HCT116 (cell line): Measurements from ENCODE around the gene ZNF532. TPM values are rescaled to one million over a fixed set of nuclear protein-coding genes. Genes with fewer than 3 reads are reported as not detected.

ENCODE experiments used
- ATAC-seq: fragments of 200-7000 bp; cut with Tn5 transposase; 2 replicates; pipeline ENCODE4 v1.9.1; 2020; ENCODE audit warnings: mild to moderate bottlenecking, moderate library complexity
- BruUV-seq: library from RNA; stranded (reverse); fragments of 400-500 nt; replicated peaks from 2 replicates; lab custom pipeline; 2021; lab: Mats Ljungman, UMichigan
- CTCF ChIA-PET: fragments of 300-600 bp; sonication (Branson Sonifier 250); formaldehyde crosslinking; loops from one replicate; lab custom pipeline; 2021; ENCODE audit warnings: antibody characterized with exemption; lab: Charles Lee
- POLR2A ChIA-PET: fragments of 300-600, 350-600 bp; sonication (Branson Sonifier 250); formaldehyde crosslinking; loops from one replicate; lab custom pipeline; 2021; ENCODE audit warnings: antibody characterized with exemption; lab: Charles Lee
- RAD21 ChIA-PET, 2 experiments: fragments of 300-600 bp; sonication (Branson Sonifier 250); formaldehyde crosslinking; loops; one replicate each; lab custom pipeline; 2023; ENCODE audit warnings: low total read pairs in 2 of 2; ENCODE audit not compliant: uncharacterized antibody in 2 of 2, unreplicated experiment in 2 of 2, low non-redundant PET in 1 of 2; lab: Charles Lee
- DNase-seq: peaks from one replicate; pipeline ENCODE4 v3.0.0-alpha.2; 2010; ENCODE audit warnings: low read depth, low spot score
- H2AFZ ChIP-seq: fragments of 200-600 bp; shearing (Covaris generic), sonication (generic); 2 replicates; pipeline ENCODE4 v1.6.1; 2017; ENCODE audit warnings: low read depth, mixed run types, mixed read lengths, antibody characterized with exemption, low read length; ENCODE audit not compliant: poor library complexity, severe bottlenecking
- H3K27ac ChIP-seq: 2 replicates; pipeline ENCODE4 v1.5.1; 2012; ENCODE audit warnings: low read depth, low read length
- H3K27me3 ChIP-seq: fragments of 200-600 bp; sonication (generic); 2 replicates; pipeline ENCODE4 v1.6.1; 2016; ENCODE audit warnings: mixed run types, low read length, mixed read lengths; ENCODE audit not compliant: insufficient read depth
- H3K36me3 ChIP-seq, 2 experiments: fragments of 200-500 bp in 1 of 2; fragments of 200-600 bp in 1 of 2; sonication (Bioruptor generic) in 1 of 2; sonication (generic) in 1 of 2; 2 replicates each; pipeline versions ENCODE4 v1.5.1 to v1.6.1; 2014 to 2016; ENCODE audit warnings: low read length in 2 of 2, inconsistent platforms in 1 of 2, mixed read lengths in 1 of 2, mixed run types in 1 of 2; ENCODE audit not compliant: insufficient read depth in 2 of 2, control insufficient read depth in 1 of 2
- H3K4me1 ChIP-seq, 2 experiments: fragments of 200-600 bp in 1 of 2; sonication (generic) in 1 of 2; 2 replicates each; pipeline versions ENCODE4 v1.5.1 to v1.6.1; 2012 to 2017; ENCODE audit warnings: low read length in 2 of 2, inconsistent platforms in 1 of 2, mild to moderate bottlenecking in 1 of 2, mixed read lengths in 1 of 2, mixed run types in 1 of 2, moderate library complexity in 1 of 2; ENCODE audit not compliant: insufficient read depth in 2 of 2, control insufficient read depth in 1 of 2
- H3K4me2 ChIP-seq: fragments of 200-600 bp; sonication (generic); 2 replicates; pipeline ENCODE4 v1.6.1; 2017; ENCODE audit warnings: mixed run types, low read length, mixed read lengths
- H3K4me3 ChIP-seq, 2 experiments: fragments of 200-600 bp in 1 of 2; sonication (generic) in 1 of 2; replicated peaks in 1 of 2; 2 replicates each; pipeline ENCODE4 v1.5.1; 2011 to 2016; ENCODE audit warnings: low read length in 2 of 2, control low read depth in 1 of 2, low read depth in 1 of 2, mild to moderate bottlenecking in 1 of 2, mixed read lengths in 1 of 2, mixed run types in 1 of 2
- H3K79me2 ChIP-seq: fragments of 200-600 bp; sonication (generic); 2 replicates; pipeline ENCODE4 v1.6.1; 2017; ENCODE audit warnings: mild to moderate bottlenecking, mixed run types, low read length, moderate library complexity, mixed read lengths; ENCODE audit not compliant: insufficient read depth
- H3K9ac ChIP-seq: fragments of 200-600 bp; sonication (generic); 2 replicates; pipeline ENCODE4 v1.6.1; 2016; ENCODE audit warnings: low read length, mixed read lengths
- H3K9me2 ChIP-seq: fragments of 200-600 bp; sonication (generic), shearing (Covaris generic); 2 replicates; pipeline ENCODE4 v1.6.1; 2017; ENCODE audit warnings: mixed run types, mild to moderate bottlenecking, moderate library complexity; ENCODE audit not compliant: insufficient read depth
- H3K9me3 ChIP-seq, 2 experiments: fragments of 200-500 bp in 1 of 2; fragments of 200-600 bp in 1 of 2; sonication (Bioruptor generic) in 1 of 2; sonication (generic) in 1 of 2; 2 replicates each; pipeline ENCODE4 v1.6.1; 2014 to 2017; ENCODE audit warnings: low read length in 2 of 2, mixed read lengths in 2 of 2, inconsistent platforms in 1 of 2, low read depth in 1 of 2, mild to moderate bottlenecking in 1 of 2, mixed run types in 1 of 2, moderate library complexity in 1 of 2; ENCODE audit not compliant: control insufficient read depth in 1 of 2, insufficient read depth in 1 of 2
- H4K20me1 ChIP-seq: fragments of 200-600 bp; sonication (generic), shearing (Covaris generic); 2 replicates; pipeline ENCODE4 v1.6.1; 2017; ENCODE audit warnings: mixed run types, mild to moderate bottlenecking, moderate library complexity; ENCODE audit not compliant: insufficient read depth
- CBX3 ChIP-seq: IDR thresholded peaks from 2 replicates; pipeline ENCODE4 v1.6.1; 2012; ENCODE audit warnings: low read depth
- CEBPB ChIP-seq: IDR thresholded peaks from 2 replicates; pipeline ENCODE4 v1.6.1; 2012; ENCODE audit warnings: low read depth
- CTCF ChIP-seq, 3 experiments: fragments of 200-600 bp in 1 of 3; sonication (generic) in 1 of 3; IDR thresholded peaks in 2 of 3; conservative IDR thresholded peaks in 1 of 3; 2 replicates each; pipeline ENCODE4 v1.5.1; 2012 to 2017; ENCODE audit warnings: low read depth in 2 of 3, low read length in 2 of 3, antibody characterized with exemption in 1 of 3, borderline replicate concordance in 1 of 3, control low read depth in 1 of 3, mild to moderate bottlenecking in 1 of 3, mixed read lengths in 1 of 3, mixed run types in 1 of 3, moderate library complexity in 1 of 3; ENCODE audit not compliant: insufficient read depth in 1 of 3
- EGR1 ChIP-seq: IDR thresholded peaks from 2 replicates; pipeline ENCODE4 v1.6.1; 2012; ENCODE audit warnings: low read depth
- MAX ChIP-seq: IDR thresholded peaks from 2 replicates; pipeline ENCODE4 v1.6.1; 2012
- POLR2AphosphoS5 ChIP-seq: IDR thresholded peaks from 2 replicates; pipeline ENCODE4 v1.6.1; 2011; ENCODE audit warnings: mild to moderate bottlenecking, low read depth, low read length, moderate library complexity
- RAD21 ChIP-seq: IDR thresholded peaks from 2 replicates; pipeline ENCODE4 v1.6.1; 2012; ENCODE audit warnings: low read depth, mild to moderate bottlenecking
- YY1 ChIP-seq: IDR thresholded peaks from 2 replicates; pipeline ENCODE4 v1.6.1; 2011; ENCODE audit warnings: low read length, low read depth, moderate library complexity, mild to moderate bottlenecking; ENCODE audit not compliant: insufficient replicate concordance; ENCODE audit errors: extremely low read depth
- intact Hi-C: fragments of 100-400 bp; cut with micrococcal nuclease; formaldehyde crosslinking; loops from 2 replicates; pipeline ENCODE4 v1.10.0; 2022
- total RNA-seq: library from RNA; stranded (reverse); gene quantifications from one replicate; pipeline ENCODE4 v1.2.1, GENCODE V29; 2021; ENCODE audit not compliant: unreplicated experiment

The ZNF532 gene
- total RNA-seq, 1 experiment from 2014 or later: 11.6 TPM

DNA sequence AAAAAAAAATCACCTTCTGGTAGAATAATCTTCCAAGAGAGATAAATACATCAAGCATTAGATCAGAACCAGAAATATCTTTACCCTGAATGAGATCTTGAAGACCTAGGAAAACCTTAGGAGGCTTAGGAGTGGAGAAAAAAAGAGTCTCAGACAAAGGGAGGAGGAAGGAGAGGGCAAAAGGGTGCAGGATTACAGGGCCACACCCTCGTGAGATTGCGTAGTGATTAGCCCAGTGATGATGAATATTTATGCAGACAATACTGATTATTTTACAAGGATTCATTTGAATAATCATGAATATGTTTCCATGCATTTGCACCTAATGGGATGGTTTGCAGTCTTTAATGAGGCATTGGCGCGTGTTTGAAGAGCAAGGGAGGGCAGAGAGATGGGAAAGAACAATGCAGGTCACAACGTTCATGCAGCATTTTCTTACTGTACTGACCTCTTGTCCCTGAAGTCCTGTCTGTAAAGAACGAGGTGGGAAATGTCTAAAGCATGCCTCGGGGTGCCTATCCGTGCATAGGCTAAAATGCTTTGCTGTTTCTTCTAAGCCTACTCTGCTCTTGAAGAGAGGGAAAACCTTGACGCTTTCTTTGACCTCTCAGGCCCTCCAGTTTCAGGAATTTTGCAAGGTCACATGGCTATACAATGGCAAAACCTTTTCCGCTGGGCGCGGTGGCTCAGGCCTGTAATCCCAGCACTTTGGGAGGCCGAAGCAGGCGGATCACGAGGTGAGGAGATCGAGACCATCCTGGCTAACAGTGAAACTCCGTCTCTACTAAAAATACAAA is 18.6 kb upstream of the ZNF532 start:
- Histone ChIP-seq H3K9me2 (no peaks in the 10 kb centered on the region), H3K9ac (no peak overlapping the region), H2AFZ (no peak overlapping the region), H3K9me3 (no peaks in the 10 kb centered on the region), H4K20me1 (no peaks in the 10 kb centered on the region), H3K27me3 (no peaks in the 10 kb centered on the region), H3K4me2 (no peak overlapping the region), H3K4me1 (no peaks in the 10 kb centered on the region), H3K79me2 (no peaks in the 10 kb centered on the region), H3K36me3 (no peaks in the 10 kb centered on the region), H3K4me3 (no peak overlapping the region), H3K27ac (no peak overlapping the region)
- intact Hi-C loops: no loop called here
- no TSS peak for BruUV-seq
- POLR2A ChIA-PET: no interaction called here
- DNase-seq (no peak), ATAC-seq (no peak)
- RAD21 ChIA-PET: no interaction called here
- CTCF ChIA-PET: no interaction called here
- TF ChIP-seq EGR1 (no peak), YY1 (no peak), RAD21 (no peak), MAX (no peak), CTCF (IDR thresholded peaks at IDR 0.05 in 2 of 3, conservative IDR thresholded peaks at IDR 0.05 in 1 of 3; ENCODE audit: borderline replicate concordance in 1 of 3, insufficient read depth in 1 of 3, low read depth in 2 of 3, low read length in 2 of 3) (no peak), CEBPB (no peak), CBX3 (no peak), POLR2AphosphoS5 (no peak)
